Right atrium auricular region (tissue), 2 donors: ENCODE results near the gene DCDC2B. TPM values are rescaled to one million over a fixed set of nuclear protein-coding genes. Genes with fewer than 3 reads are reported as not detected.
A peak's percentile ranks its signal among the peaks of the same experiment; 100 is the strongest.

Source experiments
- DNase-seq: peaks from one replicate; pipeline ENCODE4 v3.0.0-alpha.2; 2019; ENCODE audit warnings: low spot score
- H3K27ac ChIP-seq, 2 donors: fragments of 200-600 bp; sonication (generic); 1 replicate in 1 of 2; 2 replicates in 1 of 2; pipeline ENCODE4 v1.5.1; 2016 to 2019
- H3K27me3 ChIP-seq, 2 donors: fragments of 200-600 bp; sonication (generic); one replicate each; pipeline versions ENCODE4 v1.5.1 to v1.6.0; 2017 to 2019
- H3K36me3 ChIP-seq: fragments of 200-600 bp; sonication (generic); one replicate; pipeline ENCODE4 v1.5.1; 2016
- H3K4me1 ChIP-seq, 2 donors: fragments of 200-600 bp; sonication (generic); one replicate each; pipeline versions ENCODE4 v1.5.1 to v1.6.0; 2017 to 2019
- H3K4me3 ChIP-seq, 2 donors: fragments of 200-600 bp; sonication (generic); 1 replicate in 1 of 2; 2 replicates in 1 of 2; pipeline ENCODE4 v1.5.1; 2017 to 2019; ENCODE audit warnings: mild to moderate bottlenecking in 1 of 2, moderate library complexity in 1 of 2
- H3K9me3 ChIP-seq, 2 donors: fragments of 200-600 bp; sonication (generic); one replicate each; pipeline ENCODE4 v1.5.1; 2019
- CTCF ChIP-seq, 2 donors: fragments of 200-600 bp; sonication (generic); IDR thresholded peaks; one replicate each; pipeline ENCODE4 v1.5.1; 2019; ENCODE audit warnings: antibody characterized with exemption in 2 of 2
- total RNA-seq, 2 donors: library from RNA; depleted of rRNA; stranded (reverse); fragments of >200 nt; gene quantifications; one replicate each; pipeline ENCODE4 v1.1.0, GENCODE V29; 2016

The DCDC2B gene
- total RNA-seq, 2 donors from 2014 or later: not detected

GRCh38 chr1:32201011-32201855 is 7.7 kb upstream of the DCDC2B start:
- peaks cover 0 to 46% of the 10 kb centered on the region in 2 donors for H3K4me1 ChIP-seq
- no peak for TF ChIP-seq CTCF (IDR thresholded peaks at IDR 0.05)
- peak; percentile 80 for DNase-seq
- H3K27me3 ChIP-seq: no peaks in the 10 kb centered on the region
- peaks cover 13% of the 10 kb centered on the region for H3K36me3 ChIP-seq
- H3K27ac ChIP-seq: peak overlapping the region; percentile 91 to 93
- H3K9me3 ChIP-seq: no peaks in the 10 kb centered on the region
- peak overlapping the region; percentile 58 to 65 for H3K4me3 ChIP-seq

GRCh38 chr1:32204943-32205361 is 3.9 kb upstream of the DCDC2B start:
- H3K4me1 ChIP-seq: peaks cover 0 to 41% of the 10 kb centered on the region in 2 donors
- DNase-seq: no peak
- no peak for TF ChIP-seq CTCF (IDR thresholded peaks at IDR 0.05)
- H3K9me3 ChIP-seq: no peaks in the 10 kb centered on the region
- H3K36me3 ChIP-seq: no peaks in the 10 kb centered on the region
- peak overlapping the region; percentile 60 to 67 for H3K27ac ChIP-seq
- H3K27me3 ChIP-seq: no peaks in the 10 kb centered on the region
- peak overlapping the region; percentile 61 to 64 for H3K4me3 ChIP-seq

- Histone ChIP-seq H3K27ac (peak within 1 kb of the TSS; percentile 60 to 67), H3K27me3 (no peaks in the 10 kb centered on the region), H3K9me3 (no peaks in the 10 kb centered on the region), H3K4me3 (peak within 1 kb of the TSS; percentile 61 to 64), H3K4me1 (peaks cover 0 to 36% of the 10 kb centered on the region in 2 donors), H3K36me3 (no peaks in the 10 kb centered on the region)
- peak; percentile 86 for DNase-seq
- peak in 1 of 2 donors; percentile 12 for TF ChIP-seq CTCF (IDR thresholded peaks at IDR 0.05)
These were observed 3.2 kb upstream of the DCDC2B start, which contains the start of gene IQCC for GRCh38 chr1:32205401-32206370. TSS of gene IQCC (plus strand) at chr1:32205671. CDS start at chr1:32205682, 11 bp downstream.

GRCh38 chr1:32208469-32208868 is 420 bp upstream of the DCDC2B start:
- no peak overlapping the region for H3K27ac ChIP-seq
- H3K27me3 ChIP-seq: no peaks in the 10 kb centered on the region
- H3K4me3 ChIP-seq: no peak overlapping the region
- peaks cover 0 to 25% of the 10 kb centered on the region in 2 donors for H3K4me1 ChIP-seq
- DNase-seq: no peak
- no peaks in the 10 kb centered on the region for H3K36me3 ChIP-seq
- no peaks in the 10 kb centered on the region for H3K9me3 ChIP-seq
- TF ChIP-seq CTCF (IDR thresholded peaks at IDR 0.05): no peak

- no peak for DNase-seq
- Histone ChIP-seq H3K36me3 (peaks cover 25% of the 10 kb centered on the region), H3K4me3 (no peak overlapping the region), H3K27me3 (no peaks in the 10 kb centered on the region), H3K4me1 (peaks cover 0 to 10% of the 10 kb centered on the region in 2 donors), H3K9me3 (no peaks in the 10 kb centered on the region), H3K27ac (no peak overlapping the region)
- peak; percentile 52 to 77 for TF ChIP-seq CTCF (IDR thresholded peaks at IDR 0.05)
These were observed 7.0 kb downstream of the DCDC2B start for GRCh38 chr1:32215629-32216480.
